ENCODE measurements around the gene UBXN10.
A peak's percentile ranks its signal among the peaks of the same experiment; 100 is the strongest.

UBXN10 gene

GRCh38 chr1:20183035-20183434 is 2.9 kb upstream of the UBXN10 start:
- no peak for DNase-seq (ENCODE audit: low read depth)

GRCh38 chr1:20183616-20184271 is 2.2 kb upstream of the UBXN10 start:
- no peak for DNase-seq (ENCODE audit: low read depth)

GRCh38 chr1:20184481-20184900 is 1.4 kb upstream of the UBXN10 start:
- no peak for DNase-seq (ENCODE audit: low read depth)

- DNase-seq (ENCODE audit: low read depth): peak; percentile 46
Observed at GRCh38 chr1:20184997-20185833, 681 bp upstream of the UBXN10 start.

- peak; percentile 22 for DNase-seq (ENCODE audit: low read depth)
Observed at GRCh38 chr1:20187103-20187812, 1.4 kb downstream of the UBXN10 start.

- no peak for DNase-seq (ENCODE audit: low read depth)
Observed at GRCh38 chr1:20187813-20188454, 2.0 kb downstream of the UBXN10 start.

GRCh38 chr1:20188455-20188817 is 2.5 kb downstream of the UBXN10 start:
- no peak for DNase-seq (ENCODE audit: low read depth)

- no peak for DNase-seq (ENCODE audit: low read depth)
Observed at GRCh38 chr1:20189664-20190063, 3.8 kb downstream of the UBXN10 start.

GRCh38 chr1:20190256-20191160 is 4.6 kb downstream of the UBXN10 start:
- DNase-seq (ENCODE audit: low read depth): no peak

GRCh38 chr1:20191266-20191825 is 5.5 kb downstream of the UBXN10 start:
- DNase-seq (ENCODE audit: low read depth): no peak

GRCh38 chr1:20192364-20192763 is 6.5 kb downstream of the UBXN10 start:
- DNase-seq (ENCODE audit: low read depth): no peak

- DNase-seq (ENCODE audit: low read depth): no peak
Observed at GRCh38 chr1:20192871-20193411, 7.0 kb downstream of the UBXN10 start.

GRCh38 chr1:20194224-20194623 is 8.3 kb downstream of the UBXN10 start:
- no peak for DNase-seq (ENCODE audit: low read depth)

- peak; percentile 68 for DNase-seq (ENCODE audit: low read depth)
Observed at GRCh38 chr1:20194757-20195461, 9.0 kb downstream of the UBXN10 start.

- no peak for DNase-seq (ENCODE audit: low read depth)
Observed at GRCh38 chr1:20195462-20195780, 9.5 kb downstream of the UBXN10 start.

- DNase-seq (ENCODE audit: low read depth): no peak
Observed at GRCh38 chr1:20197329-20197791, 11.5 kb downstream of the UBXN10 start.

- no peak for DNase-seq (ENCODE audit: low read depth)
Observed at GRCh38 chr1:20198296-20198695, 12.4 kb downstream of the UBXN10 start.

- no peak for DNase-seq (ENCODE audit: low read depth)
Observed at GRCh38 chr1:20198918-20199317, 13.0 kb downstream of the UBXN10 start.

- DNase-seq (ENCODE audit: low read depth): no peak
Observed at GRCh38 chr1:20199403-20199802, 13.5 kb downstream of the UBXN10 start.

- no peak for DNase-seq (ENCODE audit: low read depth)
Observed at GRCh38 chr1:20199840-20200239, 13.9 kb downstream of the UBXN10 start.

Measured in activated T-cell treated with anti-CD3 and anti-CD28 coated beads for 24 hours (primary cell).